Transverse colon (tissue), 4 donors: ENCODE measurements around the gene AGRN.

Source experiments
- CTCF ChIP-seq, 5 experiments: fragments of 200-600 bp in 3 of 5; fragments of 450-650 bp in 2 of 5; sonication (generic) in 3 of 5; IDR thresholded peaks; 1 replicate in 2 of 5; 2 replicates in 3 of 5; pipeline ENCODE4 v1.5.1; 2016 to 2017; ENCODE audit warnings: antibody characterized with exemption in 5 of 5, inconsistent platforms in 3 of 5, mild to moderate bottlenecking in 2 of 5, moderate library complexity in 1 of 5
- POLR2A ChIP-seq: fragments of 450-650 bp; IDR thresholded peaks from one replicate; pipeline ENCODE4 v1.6.1; 2016; ENCODE audit warnings: antibody characterized with exemption, mild to moderate bottlenecking, moderate library complexity
- POLR2AphosphoS5 ChIP-seq, 3 donors: sonication (generic); formaldehyde crosslinking; IDR thresholded peaks; one replicate each; pipeline ENCODE4 v1.6.1; 2016; ENCODE audit warnings: antibody characterized with exemption in 3 of 3

GRCh38 chr1:1045129-1045528 is 25.2 kb downstream of the AGRN start:
- TF ChIP-seq POLR2AphosphoS5 (IDR thresholded peaks at IDR 0.05): no peak
- no peak for TF ChIP-seq CTCF (IDR thresholded peaks at IDR 0.05)
- no peak for TF ChIP-seq POLR2A
